HepG2 (cell line): Measurements from ENCODE around the gene SSTR5. TPM values are rescaled to one million over a fixed set of nuclear protein-coding genes. Genes with fewer than 3 reads are reported as not detected.

ENCODE experiments used
- ERF ChIP-seq: IDR thresholded peaks from 2 replicates; pipeline ENCODE4 v1.6.1; 2018; ENCODE audit warnings: missing biosample characterization, missing genetic modification reagents
- KDM2A ChIP-seq: sonication (generic); formaldehyde crosslinking; IDR thresholded peaks from 2 replicates; pipeline ENCODE4 v1.4.0; 2020; ENCODE audit warnings: low read depth, missing genetic modification reagents, borderline replicate concordance
- RBAK ChIP-seq: sonication (generic); formaldehyde crosslinking; IDR thresholded peaks from 2 replicates; pipeline ENCODE4 v1.5.1; 2020; ENCODE audit warnings: mild to moderate bottlenecking, missing genetic modification reagents
- SIX4 ChIP-seq: sonication (generic); formaldehyde crosslinking; IDR thresholded peaks from 2 replicates; pipeline ENCODE4 v1.4.0; 2020; ENCODE audit warnings: missing genetic modification reagents
- TEAD3 ChIP-seq: optimal IDR thresholded peaks from 2 replicates; pipeline ENCODE3; 2016; ENCODE audit warnings: borderline replicate concordance
- ZNF451 ChIP-seq: sonication (generic); formaldehyde crosslinking; IDR thresholded peaks from 2 replicates; pipeline ENCODE4 v1.5.0; 2020; ENCODE audit warnings: mild to moderate bottlenecking, missing genetic modification reagents
- polyA plus RNA-seq, 8 experiments: library from polyadenylated mRNA; depleted of rRNA in 3 of 8; stranded (reverse) in 7 of 8; unstranded in 1 of 8; fragments of >200 nt; fragmentation: Illumina TruSeq in 4 of 8; extraction: Trizol in 4 of 8; gene quantifications; 2 replicates each; pipeline versions ENCODE4 v1.2.1 to v1.2.3, GENCODE V29; 2011 to 2016; ENCODE audit warnings: low read depth in 4 of 8, missing spikeins in 1 of 8, mixed read lengths in 1 of 8; ENCODE audit not compliant: insufficient read depth in 1 of 8
- total RNA-seq, 5 experiments: library from RNA; depleted of rRNA; stranded (reverse); fragments of >200 nt; fragmentation: Illumina TruSeq; extraction: Trizol; gene quantifications; 2 replicates each; pipeline ENCODE4 v1.2.3, GENCODE V29; 2016; ENCODE audit warnings: low read depth in 1 of 5
- TF ChIP-seq, protein P1 (sequence below): sonication (generic); formaldehyde crosslinking; IDR thresholded peaks from 2 replicates; pipeline ENCODE4 v1.5.0; 2020; ENCODE audit warnings: mild to moderate bottlenecking, missing genetic modification reagents, borderline replicate concordance

The SSTR5 gene
- total and polyA plus RNA-seq, 2 of the 13 experiments (the other 11 are each of a cell fraction or from before 2014, with no cell fraction given) = 0.20 to 0.49 TPM

DNA sequence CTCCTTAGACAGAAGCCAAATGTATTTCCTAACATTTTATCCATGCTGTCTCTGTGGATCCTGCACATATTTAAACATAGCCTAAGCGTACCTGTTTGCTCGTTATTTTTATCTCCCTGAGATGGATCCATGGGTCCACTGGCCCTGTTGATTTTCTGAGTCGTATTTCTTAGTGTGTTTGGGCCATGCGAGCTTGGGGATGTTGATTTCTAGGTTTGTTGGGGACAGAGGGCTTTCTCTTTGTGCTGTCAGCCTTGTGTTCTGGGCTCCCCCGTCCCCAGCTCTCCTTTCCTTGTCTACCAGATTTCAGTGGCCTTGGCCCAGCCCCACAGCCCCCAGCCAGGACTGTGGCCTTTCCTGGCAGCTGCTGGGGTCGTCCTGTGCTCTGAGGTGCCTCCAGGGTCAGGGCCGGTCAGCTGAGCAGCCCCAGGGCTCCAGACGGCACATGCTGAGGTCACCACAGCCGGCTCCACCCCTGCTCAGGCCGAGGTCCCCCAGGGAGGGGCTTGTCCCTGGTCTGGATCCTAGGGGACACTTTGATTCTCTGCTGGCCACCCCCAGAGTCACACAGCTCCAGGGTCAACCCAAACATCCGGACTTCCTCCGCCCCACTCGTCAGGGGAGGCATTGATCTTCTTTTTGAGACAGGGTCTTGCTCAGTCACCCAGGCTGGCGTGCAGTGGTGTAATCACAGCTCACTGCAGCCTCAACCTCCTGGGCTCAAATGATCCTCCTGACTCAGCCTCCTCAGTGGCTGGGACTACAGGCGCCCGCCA lies 4.4 kb downstream of the SSTR5 start (continued):
- TF ChIP-seq TEAD3 (CRISPR knock-in tag) (no peak), KDM2A (CRISPR knock-in tag) (peak; percentile 65; the same call in 1 of the 2 replicates), SIX4 (no peak), RBAK (no peak), ZNF451 (CRISPR knock-in tag) (no peak), ERF (CRISPR knock-in tag) (peak; percentile 53)
- TF ChIP-seq, protein P1, sequence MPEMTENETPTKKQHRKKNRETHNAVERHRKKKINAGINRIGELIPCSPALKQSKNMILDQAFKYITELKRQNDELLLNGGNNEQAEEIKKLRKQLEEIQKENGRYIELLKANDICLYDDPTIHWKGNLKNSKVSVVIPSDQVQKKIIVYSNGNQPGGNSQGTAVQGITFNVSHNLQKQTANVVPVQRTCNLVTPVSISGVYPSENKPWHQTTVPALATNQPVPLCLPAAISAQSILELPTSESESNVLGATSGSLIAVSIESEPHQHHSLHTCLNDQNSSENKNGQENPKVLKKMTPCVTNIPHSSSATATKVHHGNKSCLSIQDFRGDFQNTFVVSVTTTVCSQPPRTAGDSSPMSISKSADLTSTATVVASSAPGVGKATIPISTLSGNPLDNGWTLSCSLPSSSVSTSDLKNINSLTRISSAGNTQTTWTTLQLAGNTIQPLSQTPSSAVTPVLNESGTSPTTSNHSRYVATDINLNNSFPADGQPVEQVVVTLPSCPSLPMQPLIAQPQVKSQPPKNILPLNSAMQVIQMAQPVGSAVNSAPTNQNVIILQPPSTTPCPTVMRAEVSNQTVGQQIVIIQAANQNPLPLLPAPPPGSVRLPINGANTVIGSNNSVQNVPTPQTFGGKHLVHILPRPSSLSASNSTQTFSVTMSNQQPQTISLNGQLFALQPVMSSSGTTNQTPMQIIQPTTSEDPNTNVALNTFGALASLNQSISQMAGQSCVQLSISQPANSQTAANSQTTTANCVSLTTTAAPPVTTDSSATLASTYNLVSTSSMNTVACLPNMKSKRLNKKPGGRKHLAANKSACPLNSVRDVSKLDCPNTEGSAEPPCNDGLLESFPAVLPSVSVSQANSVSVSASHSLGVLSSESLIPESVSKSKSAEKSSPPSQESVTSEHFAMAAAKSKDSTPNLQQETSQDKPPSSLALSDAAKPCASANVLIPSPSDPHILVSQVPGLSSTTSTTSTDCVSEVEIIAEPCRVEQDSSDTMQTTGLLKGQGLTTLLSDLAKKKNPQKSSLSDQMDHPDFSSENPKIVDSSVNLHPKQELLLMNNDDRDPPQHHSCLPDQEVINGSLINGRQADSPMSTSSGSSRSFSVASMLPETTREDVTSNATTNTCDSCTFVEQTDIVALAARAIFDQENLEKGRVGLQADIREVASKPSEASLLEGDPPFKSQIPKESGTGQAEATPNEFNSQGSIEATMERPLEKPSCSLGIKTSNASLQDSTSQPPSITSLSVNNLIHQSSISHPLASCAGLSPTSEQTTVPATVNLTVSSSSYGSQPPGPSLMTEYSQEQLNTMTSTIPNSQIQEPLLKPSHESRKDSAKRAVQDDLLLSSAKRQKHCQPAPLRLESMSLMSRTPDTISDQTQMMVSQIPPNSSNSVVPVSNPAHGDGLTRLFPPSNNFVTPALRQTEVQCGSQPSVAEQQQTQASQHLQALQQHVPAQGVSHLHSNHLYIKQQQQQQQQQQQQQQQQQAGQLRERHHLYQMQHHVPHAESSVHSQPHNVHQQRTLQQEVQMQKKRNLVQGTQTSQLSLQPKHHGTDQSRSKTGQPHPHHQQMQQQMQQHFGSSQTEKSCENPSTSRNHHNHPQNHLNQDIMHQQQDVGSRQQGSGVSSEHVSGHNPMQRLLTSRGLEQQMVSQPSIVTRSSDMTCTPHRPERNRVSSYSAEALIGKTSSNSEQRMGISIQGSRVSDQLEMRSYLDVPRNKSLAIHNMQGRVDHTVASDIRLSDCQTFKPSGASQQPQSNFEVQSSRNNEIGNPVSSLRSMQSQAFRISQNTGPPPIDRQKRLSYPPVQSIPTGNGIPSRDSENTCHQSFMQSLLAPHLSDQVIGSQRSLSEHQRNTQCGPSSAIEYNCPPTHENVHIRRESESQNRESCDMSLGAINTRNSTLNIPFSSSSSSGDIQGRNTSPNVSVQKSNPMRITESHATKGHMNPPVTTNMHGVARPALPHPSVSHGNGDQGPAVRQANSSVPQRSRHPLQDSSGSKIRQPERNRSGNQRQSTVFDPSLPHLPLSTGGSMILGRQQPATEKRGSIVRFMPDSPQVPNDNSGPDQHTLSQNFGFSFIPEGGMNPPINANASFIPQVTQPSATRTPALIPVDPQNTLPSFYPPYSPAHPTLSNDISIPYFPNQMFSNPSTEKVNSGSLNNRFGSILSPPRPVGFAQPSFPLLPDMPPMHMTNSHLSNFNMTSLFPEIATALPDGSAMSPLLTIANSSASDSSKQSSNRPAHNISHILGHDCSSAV (CRISPR knock-in tag) = no peak
